Keratinocyte (primary cell): ENCODE measurements around the gene PDZD2.

Experiments used
- CTCF ChIP-seq, 3 experiments: IDR thresholded peaks in 1 of 3; conservative IDR thresholded peaks in 1 of 3; optimal IDR thresholded peaks in 1 of 3; 2 replicates in 2 of 3; 3 replicates in 1 of 3; pipeline versions ENCODE3 to v1.5.1; 2011; ENCODE audit warnings: low read length in 3 of 3, mild to moderate bottlenecking in 3 of 3, moderate library complexity in 2 of 3, control low read depth in 1 of 3, inconsistent platforms in 1 of 3; ENCODE audit not compliant: insufficient read depth in 2 of 3; ENCODE audit errors: extremely low read depth in 1 of 3
- EZH2 ChIP-seq: IDR thresholded peaks from one replicate; pipeline ENCODE4 v1.6.1; 2012; ENCODE audit warnings: inconsistent platforms, mild to moderate bottlenecking, low read length, moderate library complexity

GRCh38 chr5:32089146-32090000 lies 450.4 kb downstream of the PDZD2 start:
- no peak for TF ChIP-seq CTCF (optimal IDR thresholded peaks at IDR 0.05 in 1 of 3, IDR thresholded peaks at IDR 0.05 in 1 of 3, conservative IDR thresholded peaks at IDR 0.05 in 1 of 3; ENCODE audit: extremely low read depth in 1 of 3, insufficient read depth in 2 of 3, low read length in 3 of 3)
- TF ChIP-seq EZH2, result no peak
